Endothelial cell of hepatic sinusoid (primary cell): ENCODE results near the gene EPB41L4B.

Experiments
- in situ Hi-C: cut with HindIII; loops from 2 replicates; pipeline ENCODE4 v1.10.0; 2017; ENCODE audit warnings: low sequenced_read_pairs

EPB41L4B gene

GRCh38 chr9:109321727-109322126 lies 868 bp upstream of the EPB41L4B start:
- in situ Hi-C loops: loop anchor here (5.0 kb wide), 1 partner anchor 79 kb away; no protein-coding TSS in a partner anchor

- in situ Hi-C loops: loop anchor here (5.0 kb wide), 1 partner anchor 78 kb away; no protein-coding TSS in a partner anchor
Measured at GRCh38 chr9:109320331-109320741, 523 bp downstream of the EPB41L4B start.

GRCh38 chr9:109319626-109320241 lies 1.1 kb downstream of the EPB41L4B start:
- in situ Hi-C loops: loop anchor here (5.0 kb wide), 1 partner anchor 77 kb away; no protein-coding TSS in a partner anchor

DNA sequence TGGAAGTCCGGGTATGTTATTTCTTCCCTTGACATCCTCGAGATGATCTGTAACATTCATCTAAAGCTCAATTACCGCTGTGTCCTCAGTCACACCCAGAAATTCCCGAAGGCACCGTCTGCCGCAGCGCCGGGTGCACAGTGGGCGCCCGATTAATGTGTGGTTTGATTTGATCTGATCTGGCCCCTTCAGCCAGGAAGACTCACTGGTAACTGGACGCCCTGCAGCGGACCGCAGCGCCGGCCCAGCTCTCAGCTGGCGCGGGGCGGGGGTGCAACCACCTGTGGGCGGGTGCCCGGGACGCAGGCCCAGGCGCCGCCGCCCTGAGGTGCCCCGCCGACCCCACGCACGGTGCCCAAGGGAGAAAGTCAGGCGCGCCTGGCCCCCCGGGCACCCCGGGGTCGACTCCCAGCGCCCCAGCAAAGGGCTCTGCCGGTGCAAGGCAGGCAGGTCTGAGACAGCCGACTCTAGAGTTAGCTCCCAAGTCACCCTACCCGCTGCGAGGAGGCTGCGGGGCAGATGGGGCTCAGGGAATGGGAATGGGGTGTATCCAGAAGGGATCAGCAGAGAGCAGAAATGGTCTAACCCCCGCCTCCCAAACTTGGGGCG lies 1.7 kb downstream of the EPB41L4B start:
- in situ Hi-C loops: no loop called here

DNA sequence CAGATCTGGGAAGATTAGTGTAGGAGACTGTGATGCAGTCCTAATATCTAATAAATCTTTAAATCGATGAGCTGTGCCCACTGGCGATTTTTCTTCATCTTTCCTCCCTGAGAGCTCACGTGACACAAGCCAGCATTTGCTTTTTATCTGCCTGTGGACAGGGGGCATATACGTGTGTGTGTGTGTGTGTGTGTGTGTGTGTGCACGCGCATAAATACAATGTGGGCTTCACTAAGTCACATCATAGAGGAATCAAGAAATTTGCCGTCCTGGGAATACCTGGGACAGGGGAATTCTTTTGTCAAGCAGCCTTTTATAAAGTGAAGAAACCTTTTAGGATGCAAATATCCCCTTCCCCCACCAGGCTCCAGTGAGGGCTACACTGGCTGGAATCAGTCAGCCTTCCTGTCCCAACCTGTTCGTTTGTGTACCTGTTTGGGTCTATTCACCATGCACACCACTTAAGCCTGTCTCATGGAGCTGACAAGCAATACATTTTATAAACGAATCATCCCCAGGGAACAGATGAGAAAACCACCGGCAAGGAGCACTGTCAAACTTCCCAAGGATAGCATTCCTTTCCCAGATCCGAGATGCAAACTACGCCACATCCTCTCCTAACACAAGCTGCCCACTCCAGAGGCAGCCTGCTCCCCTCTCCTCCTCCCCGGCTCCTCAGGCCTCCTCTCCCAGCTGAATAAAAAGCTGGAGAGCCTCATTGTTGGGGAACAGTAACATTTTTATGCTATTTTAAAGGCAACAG lies 2.7 kb downstream of the EPB41L4B start:
- in situ Hi-C loops: no loop called here

DNA sequence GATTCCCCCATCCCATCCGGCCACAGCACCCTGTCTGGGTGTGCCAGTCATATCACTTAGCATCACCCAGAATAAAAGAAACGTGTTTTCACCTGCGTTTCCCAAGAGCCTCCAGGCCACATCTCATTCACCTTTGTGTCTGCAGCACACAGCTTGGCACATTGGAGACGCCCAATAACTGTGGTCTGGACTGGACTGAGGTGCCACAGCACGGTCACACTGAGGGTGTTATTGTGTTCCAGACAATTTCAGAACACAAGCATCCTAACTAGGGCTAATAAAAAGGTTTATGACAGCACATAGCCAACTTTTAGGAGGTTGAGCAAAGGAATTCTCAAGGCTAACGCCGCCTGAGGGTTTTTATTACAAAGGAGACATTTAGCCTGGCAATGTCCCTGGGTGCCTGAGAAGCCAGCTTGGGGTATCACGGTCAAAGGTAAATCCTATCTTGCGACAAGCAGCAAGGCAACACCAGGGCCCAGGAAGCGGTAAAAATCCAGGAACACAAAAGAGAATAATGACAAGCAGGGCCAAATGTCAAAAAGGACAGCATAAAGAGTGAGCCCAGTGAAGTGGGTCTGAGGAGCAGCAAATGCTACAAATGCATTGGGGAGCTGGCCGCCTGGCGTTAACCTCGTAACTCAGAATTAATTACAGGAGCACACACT lies 3.4 kb downstream of the EPB41L4B start:
- in situ Hi-C loops: no loop called here

DNA sequence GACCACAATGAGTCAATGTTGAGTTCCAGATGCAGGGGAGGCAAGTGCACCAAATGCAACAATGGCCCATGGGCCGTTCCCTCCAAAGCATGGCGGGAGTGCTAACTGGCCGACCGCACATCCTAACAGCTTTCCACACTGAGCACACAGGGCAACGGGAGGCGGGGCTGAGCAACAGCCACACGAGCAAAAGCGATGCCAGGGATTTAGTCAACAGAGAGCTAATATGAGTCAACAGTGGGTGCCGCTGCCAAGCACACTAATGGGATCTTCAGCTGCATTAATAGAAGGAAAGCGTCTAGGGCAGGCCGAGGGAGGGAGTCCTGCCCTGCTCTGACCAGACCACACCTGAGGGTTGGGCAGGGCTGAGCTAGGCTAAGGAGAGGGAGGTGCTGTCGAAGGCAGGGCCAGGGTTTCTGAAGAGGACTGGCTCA lies 4.6 kb downstream of the EPB41L4B start:
- in situ Hi-C loops: no loop called here

DNA sequence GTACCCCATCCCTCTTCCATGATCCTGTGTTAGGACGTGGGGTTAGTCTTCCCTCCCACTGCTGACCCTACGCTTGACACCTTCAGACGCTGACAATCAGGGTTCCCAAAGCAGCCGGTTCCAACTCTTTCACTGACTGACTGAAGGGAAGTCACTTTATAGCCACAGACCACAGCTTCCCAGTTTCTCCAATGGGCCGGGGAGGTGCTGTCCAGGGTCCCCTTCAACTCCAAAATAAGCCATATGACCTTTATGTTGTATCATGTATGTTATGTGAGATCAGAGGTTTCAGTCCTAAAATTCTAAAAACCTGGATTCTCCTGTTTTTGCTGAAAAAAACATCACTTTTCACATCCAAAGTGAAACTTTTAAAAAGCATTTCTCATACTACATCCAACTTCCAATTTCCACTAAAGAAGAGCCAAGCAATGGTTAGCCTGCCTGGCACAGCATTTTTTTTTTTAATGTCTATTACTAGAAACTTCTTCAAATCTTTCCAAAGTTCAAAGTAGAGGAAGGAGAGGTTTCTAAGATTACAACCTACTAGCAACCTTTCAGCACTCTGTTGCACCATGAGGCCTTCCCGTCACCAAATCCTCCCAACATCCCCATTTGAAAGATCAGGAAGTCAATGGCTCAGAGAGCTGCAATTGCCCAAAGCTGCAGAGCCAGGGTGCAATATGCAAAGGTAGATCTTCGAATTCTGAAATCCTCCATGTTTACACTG lies 5.2 kb downstream of the EPB41L4B start:
- in situ Hi-C loops: no loop called here

DNA sequence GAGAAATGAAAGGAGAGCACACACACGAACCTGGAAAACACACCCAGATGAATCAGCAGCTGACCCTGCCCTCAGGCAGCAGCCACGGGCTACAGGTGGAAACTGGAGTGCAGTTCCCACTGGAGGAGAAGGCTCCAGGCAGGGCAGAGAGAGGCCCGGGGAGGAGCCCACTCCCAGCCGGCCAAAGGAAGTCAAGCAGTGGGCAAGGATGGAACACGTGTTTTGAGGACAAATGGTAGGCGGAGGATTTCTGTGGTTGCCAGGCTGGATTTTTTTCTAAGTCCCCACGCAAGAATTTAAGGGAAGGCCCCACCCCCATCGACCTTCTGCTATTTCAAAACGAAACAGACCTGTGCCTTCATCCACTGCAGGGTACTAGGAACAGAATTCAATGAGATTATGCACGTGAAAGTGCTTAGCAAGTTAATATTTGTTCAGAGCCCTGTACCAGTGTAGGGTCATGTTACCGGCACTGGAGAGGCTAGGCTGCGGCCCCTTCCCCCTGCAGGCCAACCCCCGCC lies 6.8 kb downstream of the EPB41L4B start:
- in situ Hi-C loops: no loop called here

- in situ Hi-C loops: no loop called here
Measured at GRCh38 chr9:109313351-109313750, 7.5 kb downstream of the EPB41L4B start.

DNA sequence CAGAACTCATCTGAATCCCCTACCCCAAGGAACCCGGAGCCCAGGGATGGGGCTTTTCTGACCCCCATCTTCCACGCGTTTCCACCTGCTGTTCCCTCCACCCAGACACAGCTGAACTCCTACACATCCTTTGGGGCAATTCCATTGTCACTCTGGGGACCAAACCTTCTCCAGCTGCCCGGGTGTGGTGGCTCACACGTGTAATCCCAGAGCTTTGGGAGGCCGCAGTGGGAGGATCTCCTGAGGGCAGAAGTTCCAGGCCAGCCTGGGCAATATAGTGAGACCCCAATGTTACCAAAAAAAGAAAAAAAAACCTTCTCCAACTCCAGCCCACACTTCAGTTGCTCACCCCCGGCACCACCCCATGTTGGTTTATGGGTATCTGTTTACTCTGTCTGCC lies 8.1 kb downstream of the EPB41L4B start:
- in situ Hi-C loops: no loop called here

DNA sequence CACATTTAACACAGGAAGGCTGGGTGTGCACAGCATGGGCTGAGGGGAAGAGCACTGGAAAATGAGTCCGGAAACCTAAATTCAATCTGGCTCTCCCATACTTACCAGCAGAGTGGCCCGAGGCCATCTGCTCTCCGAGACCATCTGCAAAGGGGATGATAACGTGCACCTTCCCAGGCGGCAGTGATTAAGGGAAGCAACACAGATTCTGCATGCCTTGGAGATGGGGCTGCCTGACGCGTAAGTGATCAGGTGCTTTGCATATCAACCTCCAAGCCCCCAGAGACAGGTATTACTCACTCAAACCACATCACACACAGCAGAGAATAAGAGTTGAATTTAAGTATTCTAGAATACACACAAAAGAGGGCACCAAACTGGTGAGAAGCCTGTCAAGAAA lies 9.1 kb downstream of the EPB41L4B start:
- in situ Hi-C loops: no loop called here

DNA sequence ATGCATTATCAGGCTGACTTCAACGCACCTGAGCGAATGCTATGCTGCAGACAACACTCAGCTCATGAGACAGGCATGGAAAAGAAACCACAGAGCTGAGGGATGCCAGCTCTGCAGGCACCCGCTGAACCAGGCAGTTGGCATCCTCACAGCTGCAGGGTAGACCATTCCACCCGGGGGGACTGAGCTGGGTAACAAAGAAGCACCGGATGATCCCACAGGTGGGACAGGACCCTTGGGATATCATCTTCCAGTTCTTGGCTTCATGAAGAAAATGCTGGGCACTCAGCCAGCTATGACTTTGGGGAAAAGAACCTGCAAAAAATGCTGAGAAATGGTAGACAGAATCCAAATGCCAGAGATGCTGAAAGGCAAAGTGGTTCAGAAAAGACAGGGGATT lies 9.6 kb downstream of the EPB41L4B start:
- in situ Hi-C loops: no loop called here

DNA sequence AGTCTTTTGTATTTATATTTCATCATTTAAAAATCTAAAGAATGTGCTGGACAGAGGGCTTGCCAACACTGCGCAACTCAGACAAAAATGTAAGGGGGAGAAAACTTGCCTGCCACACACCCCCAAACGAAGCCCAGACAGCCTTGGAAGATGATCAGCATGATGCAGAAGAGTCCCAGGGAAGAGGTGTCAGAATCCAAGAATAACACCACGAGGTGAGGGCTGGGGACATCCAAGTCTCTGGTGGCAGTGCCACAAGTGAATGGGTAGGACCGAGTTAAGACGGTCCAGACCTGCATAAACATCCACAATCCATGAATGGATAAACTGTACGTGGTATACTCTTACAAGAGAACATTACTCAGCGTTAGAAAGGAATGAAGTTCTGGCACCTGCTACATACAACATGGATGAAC lies 10.4 kb downstream of the EPB41L4B start:
- in situ Hi-C loops: no loop called here

DNA sequence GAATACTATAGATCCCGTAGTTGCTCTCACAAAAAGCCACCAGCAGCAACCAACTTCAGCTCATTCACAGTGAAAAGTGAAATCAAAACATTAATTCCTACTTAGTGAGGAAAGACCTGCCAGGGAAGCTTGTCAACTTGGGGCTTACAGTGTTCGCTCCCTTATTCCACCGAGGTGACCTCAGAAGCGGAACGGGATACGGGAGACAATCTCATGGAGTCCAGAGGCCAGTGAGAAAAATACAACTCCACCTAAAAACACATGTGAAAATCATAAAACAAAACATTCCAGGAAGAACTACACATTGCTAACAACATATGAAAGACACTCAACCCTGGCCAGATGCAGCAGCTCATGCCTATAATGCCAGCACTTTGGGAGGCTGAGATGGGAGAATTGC lies 11.6 kb downstream of the EPB41L4B start:
- in situ Hi-C loops: no loop called here

- in situ Hi-C loops: no loop called here
Measured at GRCh38 chr9:109307380-109308240, 13.2 kb downstream of the EPB41L4B start.

DNA sequence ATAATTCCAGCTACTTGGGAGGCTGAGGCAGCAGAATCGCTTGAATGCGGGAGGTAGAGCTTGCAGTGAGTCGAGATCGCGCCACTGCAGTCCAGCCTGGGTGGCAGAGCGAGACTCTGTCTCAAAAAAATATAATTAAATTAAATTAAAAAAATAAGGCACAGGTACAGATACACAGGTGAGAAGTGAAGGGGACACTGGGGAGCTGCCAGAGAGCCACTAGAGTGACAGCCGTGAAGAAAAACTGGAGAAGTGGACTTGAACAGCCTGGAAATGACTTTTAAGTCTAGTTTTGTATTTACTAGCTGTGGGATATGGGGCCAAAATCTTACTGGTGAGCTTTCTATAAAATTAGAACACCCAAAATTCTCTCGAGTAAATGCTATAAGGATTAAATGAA lies 15.1 kb downstream of the EPB41L4B start:
- in situ Hi-C loops: no loop called here

- in situ Hi-C loops: no loop called here
Measured at GRCh38 chr9:109304347-109304746, 16.5 kb downstream of the EPB41L4B start.

DNA sequence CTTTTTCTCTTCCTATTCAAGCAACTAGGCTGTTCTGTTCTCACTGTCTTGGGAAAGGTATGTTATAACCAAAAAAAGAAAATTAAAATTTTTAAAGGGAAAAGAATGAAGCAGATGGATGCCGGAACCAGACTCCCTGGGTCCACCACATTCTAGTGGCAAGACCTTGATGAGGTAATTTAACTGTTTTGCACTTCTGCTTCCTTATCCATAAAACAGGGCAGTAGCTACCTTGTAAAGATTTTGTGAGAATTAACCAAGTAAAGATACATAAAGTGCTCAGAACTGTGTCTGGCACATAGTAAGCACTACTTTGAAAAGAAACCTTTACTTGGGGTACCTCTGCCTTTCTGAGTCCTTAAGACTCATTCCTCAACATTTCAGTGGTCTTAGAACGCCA lies 17.0 kb downstream of the EPB41L4B start:
- in situ Hi-C loops: no loop called here

- in situ Hi-C loops: no loop called here
Measured at GRCh38 chr9:109302606-109303005, 18.3 kb downstream of the EPB41L4B start.
